Lower lobe of right lung (tissue), 2 donors: ENCODE results near the gene ST3GAL5. TPM values are rescaled to one million over a fixed set of nuclear protein-coding genes. Genes with fewer than 3 reads are reported as not detected.

Experiments used
- ATAC-seq, 2 donors: fragments of 200-7000 bp; cut with Tn5 transposase; one replicate each; pipeline ENCODE4 v1.9.1; 2020 to 2022; ENCODE audit warnings: mild to moderate bottlenecking in 2 of 2, moderate library complexity in 2 of 2
- DNase-seq: peaks from one replicate; pipeline ENCODE4 v3.0.0-alpha.2; 2020
- H3K27ac ChIP-seq: fragments of 200-600 bp; one replicate; pipeline ENCODE4 v1.8.0; 2022
- H3K27me3 ChIP-seq: fragments of 200-600 bp; one replicate; pipeline ENCODE4 v1.8.0; 2022; ENCODE audit warnings: low read depth
- H3K36me3 ChIP-seq: fragments of 200-600 bp; one replicate; pipeline ENCODE4 v1.8.0; 2022; ENCODE audit warnings: mild to moderate bottlenecking
- H3K4me1 ChIP-seq: fragments of 200-600 bp; one replicate; pipeline ENCODE4 v1.8.0; 2022
- H3K4me3 ChIP-seq: fragments of 200-600 bp; one replicate; pipeline ENCODE4 v1.8.0; 2022; ENCODE audit warnings: mild to moderate bottlenecking
- H3K9me3 ChIP-seq: fragments of 200-600 bp; one replicate; pipeline ENCODE4 v1.8.0; 2022
- intact Hi-C: fragments of 100-400 bp; cut with DNase I; formaldehyde crosslinking; loops from one replicate; pipeline ENCODE4 v1.11.0; 2022
- total RNA-seq: library from RNA; stranded (reverse); fragmentation: NEBNext Ultra II Directional; extraction: Animal tissue kit (Norgen Biotek cat#: 25700); gene quantifications from one replicate; pipeline ENCODE4 v1.2.1, GENCODE V29; 2021
- TF ChIP-seq, protein P1 (sequence below): fragments of 200-600 bp; IDR thresholded peaks from one replicate; pipeline ENCODE4 v1.8.0; 2022; ENCODE audit warnings: antibody characterized with exemption, mild to moderate bottlenecking
- donor health status: DM: no; HTN: yes; CAD: no; lungs with severe emphysema.

Gene ST3GAL5
- total RNA-seq, 1 donor from 2014 or later: 72.4 TPM

DNA sequence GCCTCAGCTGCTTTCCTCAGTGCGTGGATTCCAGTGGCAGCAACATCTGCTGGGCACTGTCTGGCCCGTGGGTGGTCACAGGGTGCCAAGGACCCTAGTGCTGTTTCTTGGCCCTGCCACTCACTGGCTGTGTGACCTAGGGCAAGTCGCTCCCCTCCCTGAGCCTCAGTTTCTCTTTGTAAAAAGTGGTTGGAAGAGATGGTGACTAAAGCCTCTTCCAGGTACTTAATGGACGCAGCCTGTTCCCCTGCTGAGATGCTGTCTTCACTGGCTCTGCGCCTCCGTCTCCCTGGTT is 92.8 kb downstream of the ST3GAL5 start:
- Histone ChIP-seq H3K27ac (peak overlapping the region; percentile 51), H3K27me3 (no peaks in the 10 kb centered on the region), H3K9me3 (peaks cover under 1% of the 10 kb centered on the region), H3K4me1 (peaks cover 64% of the 10 kb centered on the region), H3K4me3 (no peak overlapping the region), H3K36me3 (peaks cover 8% of the 10 kb centered on the region)
- intact Hi-C loops: no loop called here
- no peak for ATAC-seq
- TF ChIP-seq, protein P1, sequence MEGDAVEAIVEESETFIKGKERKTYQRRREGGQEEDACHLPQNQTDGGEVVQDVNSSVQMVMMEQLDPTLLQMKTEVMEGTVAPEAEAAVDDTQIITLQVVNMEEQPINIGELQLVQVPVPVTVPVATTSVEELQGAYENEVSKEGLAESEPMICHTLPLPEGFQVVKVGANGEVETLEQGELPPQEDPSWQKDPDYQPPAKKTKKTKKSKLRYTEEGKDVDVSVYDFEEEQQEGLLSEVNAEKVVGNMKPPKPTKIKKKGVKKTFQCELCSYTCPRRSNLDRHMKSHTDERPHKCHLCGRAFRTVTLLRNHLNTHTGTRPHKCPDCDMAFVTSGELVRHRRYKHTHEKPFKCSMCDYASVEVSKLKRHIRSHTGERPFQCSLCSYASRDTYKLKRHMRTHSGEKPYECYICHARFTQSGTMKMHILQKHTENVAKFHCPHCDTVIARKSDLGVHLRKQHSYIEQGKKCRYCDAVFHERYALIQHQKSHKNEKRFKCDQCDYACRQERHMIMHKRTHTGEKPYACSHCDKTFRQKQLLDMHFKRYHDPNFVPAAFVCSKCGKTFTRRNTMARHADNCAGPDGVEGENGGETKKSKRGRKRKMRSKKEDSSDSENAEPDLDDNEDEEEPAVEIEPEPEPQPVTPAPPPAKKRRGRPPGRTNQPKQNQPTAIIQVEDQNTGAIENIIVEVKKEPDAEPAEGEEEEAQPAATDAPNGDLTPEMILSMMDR: no peak
- no peak for DNase-seq

DNA sequence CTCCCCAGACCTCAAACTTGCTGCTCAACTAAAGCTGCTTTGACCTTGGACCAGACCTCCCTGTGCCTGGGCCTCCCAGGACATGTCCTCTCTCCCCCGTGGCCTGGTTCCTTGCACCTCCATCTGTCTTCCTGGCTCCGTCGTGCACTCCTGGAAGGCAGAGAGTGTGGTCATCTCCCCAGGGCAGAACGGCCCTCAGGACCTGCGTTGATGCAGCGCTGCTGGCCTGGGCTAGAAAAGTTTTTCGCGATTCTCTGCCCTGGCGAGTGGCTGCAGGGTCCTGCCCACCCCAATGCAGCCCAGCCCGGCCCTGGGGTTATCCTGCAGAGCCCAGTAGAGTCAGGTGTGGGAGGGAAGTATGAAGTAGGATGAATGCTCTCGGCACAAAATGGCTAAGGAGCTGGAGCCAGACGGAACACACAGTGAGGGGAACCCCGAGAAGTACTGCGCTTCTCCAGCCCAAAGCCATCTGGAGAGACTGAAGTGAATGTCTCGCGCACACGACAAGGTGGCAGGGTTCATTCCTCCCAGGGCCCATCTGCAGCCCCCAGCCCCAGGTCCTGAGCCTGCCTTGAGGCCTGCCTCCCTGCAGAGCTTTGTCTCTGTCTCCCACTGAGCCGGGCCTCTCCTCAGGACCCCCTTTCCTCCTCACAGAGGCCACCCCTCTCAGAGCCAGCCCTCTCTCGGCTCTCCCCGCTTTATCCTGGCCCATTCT is 93.3 kb downstream of the ST3GAL5 start:
- no peaks in the 10 kb centered on the region for H3K27me3 ChIP-seq
- no peak for DNase-seq
- peaks cover 8% of the 10 kb centered on the region for H3K36me3 ChIP-seq
- peak overlapping the region; percentile 51 for H3K27ac ChIP-seq
- H3K9me3 ChIP-seq: no peaks in the 10 kb centered on the region
- TF ChIP-seq, protein P1: no peak
- no peak overlapping the region for H3K4me3 ChIP-seq
- no peak for ATAC-seq
- intact Hi-C loops: no loop called here
- H3K4me1 ChIP-seq: peaks cover 68% of the 10 kb centered on the region

DNA sequence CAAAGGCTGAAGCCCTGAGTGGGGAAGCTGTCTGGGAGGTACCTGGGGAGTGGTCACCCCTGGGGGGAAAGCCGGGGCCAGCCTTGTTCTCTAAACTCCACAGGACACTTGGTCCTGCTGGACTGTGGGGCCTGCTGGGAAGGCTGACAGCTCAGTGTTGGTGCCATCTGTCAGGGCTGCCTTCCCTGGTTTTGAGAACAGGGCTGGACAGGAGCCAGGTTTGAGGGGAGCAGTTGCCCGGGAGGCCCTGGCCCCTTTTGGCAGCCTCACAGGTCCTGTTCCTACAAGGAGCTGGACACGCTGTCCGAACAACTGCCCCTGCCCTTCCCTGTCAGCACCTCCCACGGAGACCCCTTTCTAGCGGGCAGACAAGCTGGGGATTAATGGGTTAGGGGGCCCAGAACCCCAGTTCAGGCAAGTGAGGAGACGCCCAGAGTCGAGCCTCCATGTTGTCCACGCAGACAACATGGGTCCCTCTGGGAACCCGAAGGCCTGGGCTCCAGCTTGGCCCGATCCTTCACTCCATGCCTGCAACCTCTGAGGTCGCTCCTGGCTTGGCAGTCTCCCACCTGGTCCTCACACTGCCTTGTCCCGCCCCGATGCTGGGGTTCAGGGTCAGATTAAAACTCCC is 94.2 kb downstream of the ST3GAL5 start:
- intact Hi-C loops: no loop called here
- H3K27ac ChIP-seq: peak overlapping the region; percentile 58
- H3K9me3 ChIP-seq: no peaks in the 10 kb centered on the region
- peaks cover 13% of the 10 kb centered on the region for H3K36me3 ChIP-seq
- TF ChIP-seq, protein P1: no peak
- peaks cover 68% of the 10 kb centered on the region for H3K4me1 ChIP-seq
- ATAC-seq (no peak), DNase-seq (no peak)
- H3K27me3 ChIP-seq: no peaks in the 10 kb centered on the region
- no peak overlapping the region for H3K4me3 ChIP-seq

DNA sequence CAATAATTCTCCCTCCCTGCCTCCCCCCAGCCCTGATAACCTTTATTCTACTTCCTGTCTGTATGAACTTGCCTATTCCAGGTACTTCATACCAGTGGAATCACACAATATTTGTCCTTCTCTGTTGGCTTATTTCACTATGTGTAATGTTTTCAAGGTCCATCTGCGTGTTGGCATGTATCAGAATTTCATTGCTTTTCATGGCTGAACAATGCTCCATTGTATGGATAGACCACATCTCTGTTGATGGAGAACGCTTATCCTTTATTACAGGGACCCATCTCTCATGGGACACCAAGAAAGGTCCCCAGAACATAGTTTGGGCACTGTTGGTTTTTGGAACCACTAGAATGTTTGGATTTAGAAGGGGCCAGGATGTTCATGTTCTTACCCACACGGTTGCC is 94.8 kb downstream of the ST3GAL5 start:
- TF ChIP-seq, protein P1: no peak
- Histone ChIP-seq H3K4me3 (no peak overlapping the region), H3K36me3 (peaks cover 19% of the 10 kb centered on the region), H3K27me3 (no peaks in the 10 kb centered on the region), H3K9me3 (no peaks in the 10 kb centered on the region), H3K27ac (peak overlapping the region; percentile 58), H3K4me1 (peaks cover 68% of the 10 kb centered on the region)
- ATAC-seq: no peak
- intact Hi-C loops: no loop called here
- DNase-seq: no peak

DNA sequence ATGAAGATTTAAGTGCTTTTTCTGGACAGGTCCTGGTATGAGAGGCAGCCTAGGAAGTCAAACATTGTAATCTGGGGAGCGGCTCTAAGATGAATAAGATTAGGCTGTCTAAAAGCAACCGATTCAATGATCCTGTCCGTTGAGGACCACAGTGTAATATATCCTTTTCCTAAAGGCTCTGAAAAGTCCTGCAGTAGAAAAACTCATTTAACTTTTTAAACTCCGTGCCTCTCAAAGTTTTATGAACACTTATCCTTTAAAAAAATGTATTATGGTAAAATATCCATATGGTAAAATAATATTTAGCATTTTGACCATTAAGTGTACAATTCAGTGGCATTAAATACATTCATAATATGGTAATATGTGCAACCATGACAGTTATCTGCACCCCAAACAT is 95.2 kb downstream of the ST3GAL5 start:
- Histone ChIP-seq H3K36me3 (peaks cover 23% of the 10 kb centered on the region), H3K27ac (peak overlapping the region; percentile 74), H3K4me3 (no peak overlapping the region), H3K4me1 (peaks cover 68% of the 10 kb centered on the region), H3K9me3 (no peaks in the 10 kb centered on the region), H3K27me3 (no peaks in the 10 kb centered on the region)
- ATAC-seq (peak in 1 of 2 donors; percentile 34), DNase-seq (no peak)
- intact Hi-C loops: no loop called here
- TF ChIP-seq, protein P1: no peak
